Activated CD4-positive, alpha-beta T cell treated with anti-CD3 and anti-CD28 coated beads, Interleukin-2, amount 50 U/mL, for 16 hours (primary cell): ENCODE measurements around the gene SEMA3C.

Source experiments
- DNase-seq: peaks from one replicate; pipeline ENCODE4 v3.0.0-alpha.2; 2020

Gene SEMA3C

GRCh38 chr7:80847895-80848294, 71.0 kb downstream of the SEMA3C start:
- no peak for DNase-seq

GRCh38 chr7:80847027-80847426, 71.8 kb downstream of the SEMA3C start:
- no peak for DNase-seq

GRCh38 chr7:80844916-80845315, 73.9 kb downstream of the SEMA3C start:
- DNase-seq: no peak

- no peak for DNase-seq
These were observed 75.7 kb downstream of the SEMA3C start for GRCh38 chr7:80843018-80843677.

GRCh38 chr7:80842022-80842790, 76.6 kb downstream of the SEMA3C start:
- DNase-seq: no peak

GRCh38 chr7:80841423-80841955, 77.4 kb downstream of the SEMA3C start:
- DNase-seq: no peak

- DNase-seq: no peak
These were observed 78.2 kb downstream of the SEMA3C start for GRCh38 chr7:80840681-80841080.

- no peak for DNase-seq
These were observed 79.0 kb downstream of the SEMA3C start for GRCh38 chr7:80839855-80840254.

- DNase-seq: no peak
These were observed 80.2 kb downstream of the SEMA3C start for GRCh38 chr7:80838643-80839042.

GRCh38 chr7:80837345-80837744, 81.5 kb downstream of the SEMA3C start:
- no peak for DNase-seq

- no peak for DNase-seq
These were observed 83.6 kb downstream of the SEMA3C start for GRCh38 chr7:80835251-80835650.

GRCh38 chr7:80833289-80834268, 85.3 kb downstream of the SEMA3C start:
- no peak for DNase-seq

- no peak for DNase-seq
These were observed 86.8 kb downstream of the SEMA3C start for GRCh38 chr7:80832006-80832405.

GRCh38 chr7:80830584-80831285, 88.1 kb downstream of the SEMA3C start:
- DNase-seq: no peak

GRCh38 chr7:80830010-80830409, 88.8 kb downstream of the SEMA3C start:
- no peak for DNase-seq

- no peak for DNase-seq
These were observed 89.3 kb downstream of the SEMA3C start for GRCh38 chr7:80829527-80829926.

GRCh38 chr7:80827239-80827633, 91.6 kb downstream of the SEMA3C start:
- no peak for DNase-seq

GRCh38 chr7:80826520-80827238, 92.2 kb downstream of the SEMA3C start:
- no peak for DNase-seq

GRCh38 chr7:80825499-80825898, 93.4 kb downstream of the SEMA3C start:
- no peak for DNase-seq

- no peak for DNase-seq
These were observed 94.6 kb downstream of the SEMA3C start for GRCh38 chr7:80824253-80824652.

- no peak for DNase-seq
These were observed 95.8 kb downstream of the SEMA3C start for GRCh38 chr7:80823057-80823456.
